PFSK-1 (cell line): ENCODE results near the gene PLB1.

ENCODE experiments used
- FOXP2 ChIP-seq: optimal IDR thresholded peaks from 2 replicates; pipeline ENCODE3; 2011; ENCODE audit warnings: borderline replicate concordance, control low read depth, inconsistent platforms; ENCODE audit not compliant: insufficient read depth; ENCODE audit errors: extremely low read length, extremely low read depth
- POLR2AphosphoS5 ChIP-seq: IDR thresholded peaks from 2 replicates; pipeline ENCODE4 v1.6.1; 2012; ENCODE audit warnings: low read depth, mild to moderate bottlenecking, control low read depth, low read length, moderate library complexity
- SIN3A ChIP-seq: IDR thresholded peaks from 2 replicates; pipeline ENCODE4 v1.6.1; 2012; ENCODE audit warnings: mild to moderate bottlenecking, low read length, moderate library complexity, borderline replicate concordance; ENCODE audit not compliant: insufficient read depth
- TAF1 ChIP-seq: IDR thresholded peaks from 2 replicates; pipeline ENCODE4 v1.6.1; 2012; ENCODE audit warnings: low read length, control low read depth, borderline replicate concordance; ENCODE audit not compliant: insufficient read depth
- TF ChIP-seq, protein P1 (sequence below), 2 experiments: IDR thresholded peaks; 2 replicates each; pipeline versions ENCODE4 v1.6.1 to v1.8.0; 2011 to 2012; ENCODE audit warnings: low read depth in 2 of 2, low read length in 2 of 2, control low read depth in 1 of 2, inconsistent platforms in 1 of 2, mild to moderate bottlenecking in 1 of 2, moderate library complexity in 1 of 2; ENCODE audit not compliant: insufficient read depth in 1 of 2

DNA sequence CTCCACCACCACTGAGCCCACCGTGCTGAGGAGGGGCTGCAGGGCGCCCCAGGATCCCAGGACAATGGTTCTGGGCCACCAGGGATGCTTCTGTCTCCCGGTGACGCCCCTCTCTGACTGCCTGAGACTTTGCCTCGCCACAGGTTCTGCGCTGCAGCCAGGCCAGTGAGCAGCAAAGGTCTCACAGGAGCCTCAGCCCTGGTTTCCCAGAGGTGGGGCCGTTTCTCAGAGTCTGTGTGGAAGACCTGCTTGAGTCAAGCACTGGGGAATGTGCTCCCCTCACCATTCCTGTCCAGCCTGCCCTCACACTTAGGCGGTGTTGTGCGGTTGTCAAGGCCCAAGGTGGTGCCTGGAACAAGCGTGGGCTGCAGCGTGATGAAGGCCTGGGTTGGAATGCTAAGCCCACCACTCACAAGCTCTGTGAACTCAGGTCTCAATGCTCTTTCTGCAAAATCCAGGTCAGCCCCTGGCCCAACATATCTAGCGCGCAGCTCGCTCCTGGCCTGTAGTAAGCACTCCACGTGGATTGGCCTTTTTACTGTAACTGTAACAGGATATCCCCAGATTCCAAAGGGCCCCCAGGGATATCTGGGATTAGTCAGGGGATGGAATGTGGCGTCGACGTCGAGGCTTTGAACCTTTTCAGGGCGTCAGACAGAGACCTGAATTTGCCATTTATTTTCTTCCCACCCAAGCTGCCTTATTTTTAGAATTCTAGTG lies 47.6 kb downstream of the PLB1 start:
- TF ChIP-seq, protein P1, sequence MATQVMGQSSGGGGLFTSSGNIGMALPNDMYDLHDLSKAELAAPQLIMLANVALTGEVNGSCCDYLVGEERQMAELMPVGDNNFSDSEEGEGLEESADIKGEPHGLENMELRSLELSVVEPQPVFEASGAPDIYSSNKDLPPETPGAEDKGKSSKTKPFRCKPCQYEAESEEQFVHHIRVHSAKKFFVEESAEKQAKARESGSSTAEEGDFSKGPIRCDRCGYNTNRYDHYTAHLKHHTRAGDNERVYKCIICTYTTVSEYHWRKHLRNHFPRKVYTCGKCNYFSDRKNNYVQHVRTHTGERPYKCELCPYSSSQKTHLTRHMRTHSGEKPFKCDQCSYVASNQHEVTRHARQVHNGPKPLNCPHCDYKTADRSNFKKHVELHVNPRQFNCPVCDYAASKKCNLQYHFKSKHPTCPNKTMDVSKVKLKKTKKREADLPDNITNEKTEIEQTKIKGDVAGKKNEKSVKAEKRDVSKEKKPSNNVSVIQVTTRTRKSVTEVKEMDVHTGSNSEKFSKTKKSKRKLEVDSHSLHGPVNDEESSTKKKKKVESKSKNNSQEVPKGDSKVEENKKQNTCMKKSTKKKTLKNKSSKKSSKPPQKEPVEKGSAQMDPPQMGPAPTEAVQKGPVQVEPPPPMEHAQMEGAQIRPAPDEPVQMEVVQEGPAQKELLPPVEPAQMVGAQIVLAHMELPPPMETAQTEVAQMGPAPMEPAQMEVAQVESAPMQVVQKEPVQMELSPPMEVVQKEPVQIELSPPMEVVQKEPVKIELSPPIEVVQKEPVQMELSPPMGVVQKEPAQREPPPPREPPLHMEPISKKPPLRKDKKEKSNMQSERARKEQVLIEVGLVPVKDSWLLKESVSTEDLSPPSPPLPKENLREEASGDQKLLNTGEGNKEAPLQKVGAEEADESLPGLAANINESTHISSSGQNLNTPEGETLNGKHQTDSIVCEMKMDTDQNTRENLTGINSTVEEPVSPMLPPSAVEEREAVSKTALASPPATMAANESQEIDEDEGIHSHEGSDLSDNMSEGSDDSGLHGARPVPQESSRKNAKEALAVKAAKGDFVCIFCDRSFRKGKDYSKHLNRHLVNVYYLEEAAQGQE (IDR thresholded peaks at IDR 0.05; ENCODE audit: insufficient read depth in 1 of 2, low read depth in 2 of 2, low read length in 2 of 2): no peak
- TF ChIP-seq TAF1 (no peak), SIN3A (no peak), POLR2AphosphoS5 (no peak), FOXP2 (no peak)
